Suppressor macrophage (primary cell): Measurements from ENCODE around the gene MMEL1.
A peak's percentile ranks its signal among the peaks of the same experiment; 100 is the strongest.

Experiments used
- DNase-seq, 4 experiments: peaks; one replicate each; pipeline ENCODE4 v3.0.0-alpha.2; 2020 to 2022

The MMEL1 gene

GRCh38 chr1:2628191-2628932, 4.5 kb downstream of the MMEL1 start:
- no peak for DNase-seq

- no peak for DNase-seq
Measured at GRCh38 chr1:2627746-2628145, 5.1 kb downstream of the MMEL1 start.

GRCh38 chr1:2625748-2626147, 7.1 kb downstream of the MMEL1 start:
- DNase-seq, result peak in 2 of 4 experiments; percentile 12 to 37

GRCh38 chr1:2625311-2625710, 7.5 kb downstream of the MMEL1 start:
- no peak for DNase-seq

- DNase-seq, result no peak
Measured at GRCh38 chr1:2624735-2625300, 8.0 kb downstream of the MMEL1 start.

- DNase-seq, result no peak
Measured at GRCh38 chr1:2623571-2624337, 9.1 kb downstream of the MMEL1 start.

- DNase-seq, result no peak
Measured at GRCh38 chr1:2617971-2618470, 14.8 kb downstream of the MMEL1 start.

GRCh38 chr1:2614145-2614544, 18.7 kb downstream of the MMEL1 start:
- no peak for DNase-seq

- DNase-seq, result no peak
Measured at GRCh38 chr1:2612591-2613365, 20.0 kb downstream of the MMEL1 start.

GRCh38 chr1:2611621-2612437, 21.0 kb downstream of the MMEL1 start:
- no peak for DNase-seq

- peak in 2 of 4 experiments; percentile 40 to 41 for DNase-seq
Measured at GRCh38 chr1:2611031-2611501, 21.8 kb downstream of the MMEL1 start.

- DNase-seq, result no peak
Measured at GRCh38 chr1:2610036-2610959, 22.5 kb downstream of the MMEL1 start.

- DNase-seq, result no peak
Measured at GRCh38 chr1:2609319-2610035, 23.3 kb downstream of the MMEL1 start.

GRCh38 chr1:2607641-2608091, 25.1 kb downstream of the MMEL1 start:
- DNase-seq, result no peak

- DNase-seq, result no peak
Measured at GRCh38 chr1:2606881-2607621, 25.8 kb downstream of the MMEL1 start.

- DNase-seq, result no peak
Measured at GRCh38 chr1:2606396-2606880, 26.4 kb downstream of the MMEL1 start.

GRCh38 chr1:2605509-2606395, 27.1 kb downstream of the MMEL1 start:
- no peak for DNase-seq
